OCI-LY1 (cell line): ENCODE data around the gene GXYLT1.

Source experiments
- EZH2 ChIP-seq: fragments of 200-600 bp; sonication (generic), shearing (Covaris generic); IDR thresholded peaks from 2 replicates; pipeline ENCODE4 v1.8.0; 2017; ENCODE audit warnings: borderline replicate concordance, mixed run types, mild to moderate bottlenecking, antibody characterized with exemption, low read length, moderate library complexity, mixed read lengths
- TF ChIP-seq, protein P1 (sequence below): fragments of 200-600 bp; sonication (generic), shearing (Covaris generic); IDR thresholded peaks from 2 replicates; pipeline ENCODE4 v1.5.1; 2017; ENCODE audit warnings: mild to moderate bottlenecking, antibody characterized with exemption, low read length, moderate library complexity, mixed read lengths

DNA sequence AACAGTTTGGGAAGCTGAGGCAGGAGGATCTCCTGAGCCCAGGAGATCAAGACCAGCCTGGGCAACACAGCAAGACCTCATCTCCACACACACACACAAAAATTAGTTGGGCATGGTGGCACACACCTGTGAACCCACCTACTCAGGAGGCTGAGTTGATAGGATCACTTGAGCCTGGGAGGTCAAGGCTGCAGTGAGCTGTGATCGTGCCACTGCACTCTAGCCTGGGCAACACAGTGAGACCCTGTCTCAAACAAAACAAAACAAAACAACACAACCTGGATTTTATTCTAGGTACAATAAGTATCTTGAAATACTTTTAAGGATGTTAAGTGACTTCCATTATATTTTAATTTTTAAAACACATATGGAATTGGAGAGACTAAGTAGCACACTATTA is 47.6 kb upstream of the GXYLT1 start:
- TF ChIP-seq, protein P1, sequence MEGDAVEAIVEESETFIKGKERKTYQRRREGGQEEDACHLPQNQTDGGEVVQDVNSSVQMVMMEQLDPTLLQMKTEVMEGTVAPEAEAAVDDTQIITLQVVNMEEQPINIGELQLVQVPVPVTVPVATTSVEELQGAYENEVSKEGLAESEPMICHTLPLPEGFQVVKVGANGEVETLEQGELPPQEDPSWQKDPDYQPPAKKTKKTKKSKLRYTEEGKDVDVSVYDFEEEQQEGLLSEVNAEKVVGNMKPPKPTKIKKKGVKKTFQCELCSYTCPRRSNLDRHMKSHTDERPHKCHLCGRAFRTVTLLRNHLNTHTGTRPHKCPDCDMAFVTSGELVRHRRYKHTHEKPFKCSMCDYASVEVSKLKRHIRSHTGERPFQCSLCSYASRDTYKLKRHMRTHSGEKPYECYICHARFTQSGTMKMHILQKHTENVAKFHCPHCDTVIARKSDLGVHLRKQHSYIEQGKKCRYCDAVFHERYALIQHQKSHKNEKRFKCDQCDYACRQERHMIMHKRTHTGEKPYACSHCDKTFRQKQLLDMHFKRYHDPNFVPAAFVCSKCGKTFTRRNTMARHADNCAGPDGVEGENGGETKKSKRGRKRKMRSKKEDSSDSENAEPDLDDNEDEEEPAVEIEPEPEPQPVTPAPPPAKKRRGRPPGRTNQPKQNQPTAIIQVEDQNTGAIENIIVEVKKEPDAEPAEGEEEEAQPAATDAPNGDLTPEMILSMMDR: no peak
- TF ChIP-seq EZH2: no peak
